H1 (cell line): ENCODE measurements around the gene CRTAP.
"Not testable (repeated sequence)": the region's sequence is repeated elsewhere in the genome, so short reads cannot be mapped to it uniquely, and the experiment has no call there.

Experiments used
- EZH2 ChIP-seq: fragments of 200-600 bp; sonication (generic); IDR thresholded peaks from 2 replicates; pipeline ENCODE4 v1.7.1; 2012; ENCODE audit warnings: low read depth, mild to moderate bottlenecking, moderate library complexity, low read length, inconsistent platforms; ENCODE audit not compliant: severe bottlenecking
- KDM5A ChIP-seq: fragments of 200-600 bp; IDR thresholded peaks from 2 replicates; pipeline ENCODE4 v1.7.1; 2012; ENCODE audit warnings: mild to moderate bottlenecking, low read length, inconsistent platforms, mixed read lengths
- NANOG ChIP-seq: IDR thresholded peaks from 2 replicates; pipeline ENCODE4 v1.6.1; 2011; ENCODE audit warnings: low read length, low read depth, mild to moderate bottlenecking, inconsistent platforms; ENCODE audit not compliant: insufficient read depth, poor library complexity, severe bottlenecking
- POLR2A ChIP-seq, 2 experiments: IDR thresholded peaks; 1 replicate in 1 of 2; 2 replicates in 1 of 2; pipeline ENCODE4 v1.6.1; 2011; ENCODE audit warnings: low read depth in 2 of 2, low read length in 2 of 2, mild to moderate bottlenecking in 2 of 2; ENCODE audit errors: control extremely low read depth in 1 of 2
- POLR2AphosphoS5 ChIP-seq: IDR thresholded peaks from 2 replicates; pipeline ENCODE4 v1.6.1; 2011; ENCODE audit warnings: low read depth, low read length
- SP1 ChIP-seq: IDR thresholded peaks from 2 replicates; pipeline ENCODE4 v1.6.1; 2011; ENCODE audit warnings: low read depth, low read length
- YY1 ChIP-seq: IDR thresholded peaks from 2 replicates; pipeline ENCODE4 v1.6.1; 2011; ENCODE audit warnings: low read depth, mild to moderate bottlenecking, low read length
- TF ChIP-seq, protein P1 (sequence below), 3 experiments: IDR thresholded peaks; 1 replicate in 2 of 3; 2 replicates in 1 of 3; pipeline versions ENCODE4 v1.5.1 to v1.6.1; 2011; ENCODE audit warnings: low read length in 3 of 3, mild to moderate bottlenecking in 3 of 3, inconsistent platforms in 2 of 3, low read depth in 1 of 3, moderate library complexity in 1 of 3; ENCODE audit not compliant: insufficient read depth in 1 of 3; ENCODE audit errors: control extremely low read depth in 1 of 3

DNA sequence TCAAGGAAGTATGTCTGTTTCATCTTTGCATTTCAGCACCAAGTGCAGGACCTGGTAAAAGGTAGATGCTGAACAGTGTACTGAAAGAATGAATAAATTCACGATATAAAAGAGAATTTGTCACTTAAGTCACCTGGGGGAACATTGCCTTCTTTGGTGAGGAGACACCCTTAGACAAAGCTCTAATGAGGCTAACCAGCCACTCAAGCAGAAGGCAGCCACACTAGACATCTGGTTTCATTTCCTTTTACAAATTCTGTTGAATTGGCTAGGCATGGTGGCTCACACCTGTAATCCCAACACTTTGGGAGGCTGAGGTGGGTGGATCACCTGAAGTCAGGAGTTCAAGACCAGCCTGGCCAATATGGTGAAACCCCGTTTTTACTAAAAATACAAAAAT lies 7.0 kb upstream of the CRTAP start:
- not testable (repeated sequence) for TF ChIP-seq POLR2AphosphoS5; YY1; KDM5A; NANOG; EZH2; POLR2A (IDR thresholded peaks at IDR 0.05; ENCODE audit: control extremely low read depth in 1 of 2, low read depth in 2 of 2, low read length in 2 of 2); SP1
- TF ChIP-seq, protein P1, sequence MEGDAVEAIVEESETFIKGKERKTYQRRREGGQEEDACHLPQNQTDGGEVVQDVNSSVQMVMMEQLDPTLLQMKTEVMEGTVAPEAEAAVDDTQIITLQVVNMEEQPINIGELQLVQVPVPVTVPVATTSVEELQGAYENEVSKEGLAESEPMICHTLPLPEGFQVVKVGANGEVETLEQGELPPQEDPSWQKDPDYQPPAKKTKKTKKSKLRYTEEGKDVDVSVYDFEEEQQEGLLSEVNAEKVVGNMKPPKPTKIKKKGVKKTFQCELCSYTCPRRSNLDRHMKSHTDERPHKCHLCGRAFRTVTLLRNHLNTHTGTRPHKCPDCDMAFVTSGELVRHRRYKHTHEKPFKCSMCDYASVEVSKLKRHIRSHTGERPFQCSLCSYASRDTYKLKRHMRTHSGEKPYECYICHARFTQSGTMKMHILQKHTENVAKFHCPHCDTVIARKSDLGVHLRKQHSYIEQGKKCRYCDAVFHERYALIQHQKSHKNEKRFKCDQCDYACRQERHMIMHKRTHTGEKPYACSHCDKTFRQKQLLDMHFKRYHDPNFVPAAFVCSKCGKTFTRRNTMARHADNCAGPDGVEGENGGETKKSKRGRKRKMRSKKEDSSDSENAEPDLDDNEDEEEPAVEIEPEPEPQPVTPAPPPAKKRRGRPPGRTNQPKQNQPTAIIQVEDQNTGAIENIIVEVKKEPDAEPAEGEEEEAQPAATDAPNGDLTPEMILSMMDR (IDR thresholded peaks at IDR 0.05; ENCODE audit: control extremely low read depth in 1 of 3, insufficient read depth in 1 of 3, low read depth in 1 of 3, low read length in 3 of 3): not testable (repeated sequence)
